Measurements from ENCODE around the gene PTPRJ. TPM values are rescaled to one million over a fixed set of nuclear protein-coding genes. Genes with fewer than 3 reads are reported as not detected.

The PTPRJ gene
- total RNA-seq, 4 donors from 2014 or later = 9.8 to 17.8 (median 14.2) TPM

- no peak for TF ChIP-seq CTCF (IDR thresholded peaks at IDR 0.05)
- ATAC-seq (ENCODE audit: low FRiP score) (no peak), DNase-seq (ENCODE audit: low spot score) (no peak)
These were observed 107.8 kb downstream of the PTPRJ start for GRCh38 chr11:48087974-48088681.

- no peak for ATAC-seq (ENCODE audit: low FRiP score)
- no peak for DNase-seq (ENCODE audit: low spot score)
- no peak for TF ChIP-seq CTCF (IDR thresholded peaks at IDR 0.05)
These were observed 108.3 kb downstream of the PTPRJ start for GRCh38 chr11:48088682-48089050.

GRCh38 chr11:48090174-48090573 lies 109.8 kb downstream of the PTPRJ start:
- ATAC-seq (ENCODE audit: low FRiP score) (no peak), DNase-seq (ENCODE audit: low spot score) (no peak)
- TF ChIP-seq CTCF (IDR thresholded peaks at IDR 0.05) = no peak

- no peak for TF ChIP-seq CTCF (IDR thresholded peaks at IDR 0.05)
- DNase-seq (ENCODE audit: low spot score) (no peak), ATAC-seq (ENCODE audit: low FRiP score) (no peak)
These were observed 111.2 kb downstream of the PTPRJ start for GRCh38 chr11:48091426-48092102.

GRCh38 chr11:48093323-48093722 lies 113.0 kb downstream of the PTPRJ start:
- DNase-seq (ENCODE audit: low spot score) (no peak), ATAC-seq (ENCODE audit: low FRiP score) (no peak)
- TF ChIP-seq CTCF (IDR thresholded peaks at IDR 0.05) = no peak

- no peak for TF ChIP-seq CTCF (IDR thresholded peaks at IDR 0.05)
- ATAC-seq (ENCODE audit: low FRiP score) = no peak
- no peak for DNase-seq (ENCODE audit: low spot score)
These were observed 113.7 kb downstream of the PTPRJ start for GRCh38 chr11:48093795-48094642.
